Cortex of kidney (tissue), 1 donor: ENCODE data around the gene DBT.

Experiments
- DNase-seq: peaks from one replicate; lab custom pipeline; 2025; lab: John Stamatoyannopoulos, UW

DBT gene

DNA sequence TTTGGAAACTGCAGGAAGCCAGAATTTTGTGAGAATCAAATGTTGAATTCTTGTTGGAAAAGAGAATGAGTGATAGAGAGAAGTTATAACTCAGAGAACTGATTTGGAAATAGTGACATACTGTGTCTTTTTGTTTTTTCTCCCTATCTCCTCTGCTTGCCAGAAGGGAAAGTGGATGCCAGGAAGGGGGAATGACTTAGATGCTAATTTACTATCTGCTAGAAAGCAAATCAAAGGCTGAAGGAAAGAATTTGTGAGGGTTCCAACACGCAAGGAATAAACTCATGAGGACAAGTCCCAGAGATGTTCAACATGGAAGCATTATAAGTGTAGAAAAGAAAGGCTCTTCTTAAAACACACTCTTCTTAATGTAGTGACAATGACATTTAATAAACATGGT is 51.0 kb downstream of the DBT start:
- no peak for DNase-seq

DNA sequence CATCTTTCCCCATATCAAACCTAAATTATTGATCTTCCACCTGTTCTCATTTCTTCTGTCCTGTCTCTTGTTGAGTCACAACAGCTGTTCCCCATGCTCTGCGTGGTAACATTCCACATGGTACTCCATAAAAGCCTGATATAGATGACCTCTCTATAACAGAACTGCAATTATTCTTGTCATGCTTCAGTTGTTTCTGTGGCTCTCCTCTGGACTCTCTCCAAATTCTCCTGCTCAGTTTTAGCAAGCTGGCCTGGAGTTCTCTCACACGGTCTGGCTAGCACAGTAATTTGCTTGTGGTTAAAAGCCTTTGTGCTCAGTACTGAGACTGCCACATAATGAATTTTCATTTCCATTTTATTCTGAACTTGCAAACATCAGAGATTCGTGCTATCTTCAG is 61.0 kb downstream of the DBT start:
- DNase-seq = no peak

GRCh38 chr1:100187912-100188311 is 61.7 kb downstream of the DBT start:
- DNase-seq = no peak

- no peak for DNase-seq
These were observed 65.1 kb downstream of the DBT start for GRCh38 chr1:100184536-100184935.

GRCh38 chr1:100183370-100183769 is 66.3 kb downstream of the DBT start:
- no peak for DNase-seq

DNA sequence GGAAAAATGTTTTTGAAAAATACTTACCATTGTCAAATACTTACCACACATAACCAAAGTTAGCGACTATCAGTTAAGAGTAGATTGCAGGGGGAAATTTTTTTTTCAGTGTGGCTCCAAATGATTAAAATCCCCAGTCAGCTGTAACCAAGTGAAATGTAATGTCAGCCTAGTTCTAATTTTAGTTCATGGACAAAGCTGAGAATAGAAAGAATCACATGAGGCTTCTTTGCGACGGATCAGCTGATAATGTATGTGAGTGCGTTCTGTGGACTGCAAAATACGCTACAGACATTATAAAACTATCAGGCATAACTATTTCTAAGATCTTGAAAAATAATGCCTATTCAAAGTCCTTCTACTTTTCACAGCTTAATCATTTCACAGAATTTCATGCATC is 71.5 kb downstream of the DBT start, which contains the start of gene LRRC39:
Gene LRRC39, minus strand, starts transcription at position 166 of the 400 bp plus-strand sequence. CDS start 9,740 bp downstream, outside the sequence.
- no peak for DNase-seq

- no peak for DNase-seq
These were observed 72.2 kb downstream of the DBT start for GRCh38 chr1:100177295-100178041.

GRCh38 chr1:100168051-100168450 is 81.6 kb downstream of the DBT start:
- DNase-seq = no peak

GRCh38 chr1:100164702-100165101 is 84.9 kb downstream of the DBT start:
- DNase-seq = no peak

DNA sequence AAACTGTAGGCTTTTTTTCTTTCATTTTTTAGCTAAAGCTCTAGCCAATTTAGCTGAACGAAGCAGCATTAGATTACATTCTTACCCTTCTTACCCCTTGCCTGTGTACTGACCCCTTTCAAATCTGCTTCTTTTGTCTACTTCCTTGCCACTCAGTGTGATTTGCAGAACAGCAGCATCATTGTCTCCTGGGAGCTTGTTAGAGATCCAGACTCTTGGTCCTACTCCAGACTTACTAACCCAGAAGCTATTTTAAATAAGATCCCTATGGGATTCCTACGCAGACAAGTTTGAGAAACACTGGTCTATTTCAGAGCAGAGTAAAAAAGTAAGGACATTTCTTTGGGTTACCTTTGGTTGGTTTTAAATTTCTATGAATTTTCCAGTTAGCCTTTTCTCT is 85.4 kb downstream of the DBT start:
- no peak for DNase-seq

- DNase-seq = no peak
These were observed 86.8 kb downstream of the DBT start for GRCh38 chr1:100162881-100163280.

- DNase-seq = no peak
These were observed 97.4 kb downstream of the DBT start for GRCh38 chr1:100152271-100152670.

DNA sequence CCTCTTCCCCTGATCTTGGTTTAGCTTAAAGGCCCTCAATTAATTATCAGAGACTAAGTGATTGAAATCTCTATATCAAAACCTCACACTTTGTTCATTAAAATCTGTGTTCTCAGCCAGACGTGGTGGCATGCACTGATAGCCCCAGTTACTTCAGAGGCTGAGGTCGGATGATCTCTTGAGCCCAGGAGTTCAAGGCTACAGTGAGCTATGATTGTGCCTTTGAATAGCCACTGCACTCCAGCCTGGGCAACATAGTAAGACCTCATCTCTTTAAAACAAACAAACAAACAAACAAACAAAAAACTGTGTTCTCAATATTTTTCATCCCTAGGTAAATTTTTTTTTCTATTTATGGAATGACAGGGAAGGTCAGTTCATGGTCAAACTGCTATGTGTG is 98.0 kb downstream of the DBT start:
- no peak for DNase-seq

DNA sequence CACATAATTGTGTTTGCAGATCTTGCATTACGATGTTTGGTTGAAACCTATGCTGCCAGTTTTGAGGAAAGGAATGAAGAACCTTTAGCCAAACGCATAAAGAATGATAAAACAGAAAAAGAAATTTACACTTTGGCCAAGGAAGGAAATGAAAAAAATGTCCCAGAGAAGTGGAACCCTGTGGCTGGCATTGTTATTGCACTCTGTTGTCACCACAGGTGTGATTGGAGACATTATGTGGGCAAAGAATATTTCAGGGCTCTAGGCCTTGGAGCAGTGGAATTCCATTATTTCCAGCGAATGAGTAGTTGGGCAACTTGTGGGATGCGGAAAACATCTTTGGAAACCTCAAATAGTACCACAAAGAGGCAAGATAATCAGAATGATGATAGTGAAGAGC is 101.8 kb downstream of the DBT start:
- DNase-seq = no peak

- DNase-seq = no peak
These were observed 102.7 kb downstream of the DBT start for GRCh38 chr1:100146958-100147357.

- DNase-seq = no peak
These were observed 104.5 kb downstream of the DBT start for GRCh38 chr1:100145116-100145515.

- no peak for DNase-seq
These were observed 107.3 kb downstream of the DBT start for GRCh38 chr1:100142343-100142742.

- no peak for DNase-seq
These were observed 108.4 kb downstream of the DBT start for GRCh38 chr1:100141192-100141591.

GRCh38 chr1:100137602-100138001 is 112.0 kb downstream of the DBT start:
- no peak for DNase-seq
